ENCODE data around the gene KLF7. TPM values are rescaled to one million over a fixed set of nuclear protein-coding genes. Genes with fewer than 3 reads are reported as not detected.

Gene KLF7
- total RNA-seq, 1 experiment from 2014 or later, result 32.2 TPM

GRCh38 chr2:207164006-207164831 is 1.5 kb downstream of the KLF7 start:
- Histone ChIP-seq H3K9me3 (ENCODE audit: control insufficient read depth, low read depth, low read length) (no peaks in the 10 kb centered on the region), H3K23ac (ENCODE audit: insufficient read length, low read depth, low read length) (peak overlapping the region; percentile 53), H3K56ac (ENCODE audit: insufficient read length, low read depth, low read length) (no peak overlapping the region), H3K27ac (ENCODE audit: insufficient read length, low read depth, low read length) (no peak overlapping the region), H2BK12ac (ENCODE audit: insufficient read length, low read depth, low read length) (no peak overlapping the region), H3K4me2 (ENCODE audit: insufficient read depth, insufficient read length, low read length) (peak overlapping the region; percentile 100), H2AFZ (ENCODE audit: low read length) (no peak overlapping the region), H4K91ac (ENCODE audit: insufficient read length, low read depth, low read length) (no peak overlapping the region), H2BK20ac (ENCODE audit: low read depth, low read length, poor library complexity, severe bottlenecking) (no peak overlapping the region), H3K27me3 (ENCODE audit: insufficient read depth, low read length) (no peaks in the 10 kb centered on the region), H2BK120ac (ENCODE audit: low read depth, low read length, poor library complexity, severe bottlenecking) (no peak overlapping the region), H3K18ac (ENCODE audit: insufficient read length, low read depth, low read length) (peak overlapping the region; percentile 59), H3K14ac (ENCODE audit: insufficient read depth, low read length) (peak overlapping the region; percentile 49), H2BK15ac (ENCODE audit: low read depth, low read length) (no peak overlapping the region), H2BK5ac (ENCODE audit: insufficient read length, low read length) (no peak overlapping the region), H3K9ac (ENCODE audit: extremely low read depth, insufficient read length, low read length) (peak overlapping the region; percentile 76), H4K20me1 (ENCODE audit: control insufficient read depth, insufficient read depth, insufficient read length) (no peaks in the 10 kb centered on the region), H3K4me1 (ENCODE audit: insufficient read depth, low read length) (peaks cover 10% of the 10 kb centered on the region), H3T11ph (ENCODE audit: low read length) (no peak overlapping the region), H3K4ac (ENCODE audit: low read depth, low read length) (no peak overlapping the region), H3K23me2 (ENCODE audit: insufficient read length, low read depth, low read length, poor library complexity, severe bottlenecking) (peaks cover 19% of the 10 kb centered on the region), H4K8ac (replicated peaks; ENCODE audit: insufficient read length, low read depth, low read length) (no peak overlapping the region), H3K79me2 (ENCODE audit: insufficient read depth, low read length) (peaks cover 23% of the 10 kb centered on the region; the same call in 1 of the 2 replicates), H4K5ac (ENCODE audit: insufficient read length, low read depth, low read length) (peak overlapping the region; percentile 10), H2AK5ac (ENCODE audit: insufficient read length, low read length) (no peak overlapping the region), H3K79me1 (ENCODE audit: insufficient read depth, low read depth, low read length, poor library complexity, severe bottlenecking) (no peaks in the 10 kb centered on the region)
- H3K27ac Mint-ChIP-seq, result peak overlapping the region in 1 of 3 experiments; percentile 42; a peak in 2 of 7 replicates
- no peaks in the 10 kb centered on the region; the same call in 1 of the 2 replicates for H3K27me3 Mint-ChIP-seq (ENCODE audit: low read depth)
- H3K36me3 Mint-ChIP-seq (ENCODE audit: insufficient read depth in 1 of 3, low read depth in 3 of 3), result peaks cover 0 to 1% (median 0%) of the 10 kb centered on the region in 3 experiments; a peak in 1 of 7 replicates
- WGBS (ENCODE audit: extremely low coverage, insufficient read length, low lambda C conversion rate), result no CpG with 5 or more reads among the region's 20 CpGs
- H3K4me1 Mint-ChIP-seq, result peaks cover 70 to 75% of the 10 kb centered on the region in 2 experiments
- TF ChIP-seq CTCF (conservative IDR thresholded peaks at IDR 0.05), result no peak
- no peaks in the 10 kb centered on the region for H3K9me3 Mint-ChIP-seq
- DNase-seq, result no peak
- H3K4me3 Mint-ChIP-seq, result peak overlapping the region; percentile 94 to 96
